GM23248 (cell line): ENCODE results near the gene MRTFA. TPM values are rescaled to one million over a fixed set of nuclear protein-coding genes. Genes with fewer than 3 reads are reported as not detected.

Source experiments
- DNase-seq: peaks from one replicate; pipeline ENCODE4 v3.0.0-alpha.2; 2015
- H2AFZ ChIP-seq: fragments of 200-600 bp; sonication (generic); 2 replicates; pipeline ENCODE4 v1.6.1; 2016; ENCODE audit warnings: antibody characterized with exemption
- H3F3A ChIP-seq: fragments of 200-600 bp; sonication (generic); 2 replicates; pipeline ENCODE4 v1.6.1; 2016; ENCODE audit warnings: mild to moderate bottlenecking, antibody characterized with exemption, mixed run types; ENCODE audit not compliant: insufficient read depth
- H3K27ac ChIP-seq: fragments of 200-600 bp; sonication (generic); 2 replicates; pipeline ENCODE4 v1.5.1; 2016; ENCODE audit warnings: mild to moderate bottlenecking
- H3K27me3 ChIP-seq: fragments of 200-600 bp; sonication (generic); replicated peaks from 2 replicates; pipeline ENCODE4 v1.6.1; 2016; ENCODE audit warnings: mild to moderate bottlenecking; ENCODE audit not compliant: insufficient read depth
- H3K36me3 ChIP-seq: fragments of 200-600 bp; sonication (generic); 2 replicates; pipeline ENCODE4 v1.6.1; 2016; ENCODE audit warnings: low read depth, mild to moderate bottlenecking
- H3K4me1 ChIP-seq: fragments of 200-600 bp; sonication (generic); 2 replicates; pipeline ENCODE4 v1.6.1; 2016; ENCODE audit warnings: mild to moderate bottlenecking; ENCODE audit not compliant: insufficient read depth
- H3K4me2 ChIP-seq: fragments of 200-600 bp; sonication (generic); one replicate; pipeline ENCODE4 v1.6.1; 2016; ENCODE audit warnings: mild to moderate bottlenecking; ENCODE audit not compliant: unreplicated experiment
- H3K4me3 ChIP-seq: fragments of 200-600 bp; sonication (generic); 2 replicates; pipeline ENCODE4 v1.5.1; 2016; ENCODE audit warnings: mild to moderate bottlenecking
- H3K79me2 ChIP-seq: fragments of 200-600 bp; sonication (generic); 2 replicates; pipeline ENCODE4 v1.6.1; 2016; ENCODE audit warnings: mild to moderate bottlenecking; ENCODE audit not compliant: insufficient read depth
- H3K9ac ChIP-seq: fragments of 200-600 bp; sonication (generic); 2 replicates; pipeline ENCODE4 v1.6.1; 2016; ENCODE audit warnings: mild to moderate bottlenecking
- H3K9me2 ChIP-seq: fragments of 200-600 bp; sonication (generic); 2 replicates; pipeline ENCODE4 v1.6.1; 2016; ENCODE audit warnings: mixed run types, mild to moderate bottlenecking, moderate library complexity; ENCODE audit not compliant: insufficient read depth
- H3K9me3 ChIP-seq: fragments of 200-600 bp; sonication (generic); one replicate; pipeline ENCODE4 v1.6.1; 2017; ENCODE audit warnings: low read depth
- H4K20me1 ChIP-seq: fragments of 200-600 bp; sonication (generic); 2 replicates; pipeline ENCODE4 v1.6.0; 2016; ENCODE audit not compliant: insufficient read depth
- EZH2 ChIP-seq: fragments of 200-600 bp; sonication (generic); IDR thresholded peaks from 2 replicates; pipeline ENCODE4 v1.6.1; 2018; ENCODE audit warnings: antibody characterized with exemption, mild to moderate bottlenecking; ENCODE audit not compliant: insufficient read depth, poor library complexity, severe bottlenecking
- EZH2phosphoT487 ChIP-seq: fragments of 200-600 bp; sonication (generic); IDR thresholded peaks from 2 replicates; pipeline ENCODE4 v1.6.1; 2018; ENCODE audit warnings: antibody characterized with exemption, moderate library complexity, mild to moderate bottlenecking, low read depth; ENCODE audit not compliant: insufficient read depth
- WGBS, 2 experiments: methylation state at CpG; one replicate each; pipeline ENCODE4 v1.1.6; 2015 to 2017; ENCODE audit warnings: low lambda C conversion rate in 2 of 2, low coverage in 1 of 2; ENCODE audit errors: missing lambda C conversion rate in 2 of 2; 5-methylcytosine and 5-hydroxymethylcytosine counted together
- in situ Hi-C: fragments of 300-500 bp; cut with MboI; formaldehyde crosslinking; loops from 2 replicates; pipeline ENCODE4 v1.15.0; 2020
- polyA plus RNA-seq: library from polyadenylated mRNA; unstranded; fragments of >200 nt; fragmentation: Nextera tagmentation; extraction: Ambion mirVana; gene quantifications from 2 replicates; pipeline ENCODE4 v1.2.1, GENCODE V29; 2016
- total RNA-seq: library from RNA; depleted of rRNA; stranded (reverse); fragments of >200 nt; shearing (Covaris generic); gene quantifications from 2 replicates; pipeline ENCODE4 v1.2.3, GENCODE V29; 2014

MRTFA gene
- total and polyA plus RNA-seq, 2 experiments from 2014 or later: 24.2 to 49.2 TPM

DNA sequence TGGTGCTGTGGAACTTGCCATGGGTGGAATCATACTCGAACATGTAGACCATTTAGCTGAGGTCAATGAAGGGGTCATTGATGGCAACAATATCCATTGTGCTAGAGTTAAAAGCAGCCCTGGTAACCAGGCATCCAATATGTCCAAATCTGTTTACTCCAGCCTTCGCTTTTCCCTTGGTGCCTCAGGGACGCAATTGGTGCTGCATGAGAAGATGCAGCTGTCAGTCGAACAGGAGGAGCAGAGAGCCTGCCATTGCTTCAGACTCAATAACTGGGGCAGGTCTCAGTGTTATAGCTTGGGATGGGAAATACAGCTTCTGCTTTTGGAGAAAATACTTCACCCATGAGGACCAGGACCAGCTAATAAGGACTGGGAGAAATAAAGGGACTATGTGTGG is 37.8 kb upstream of the MRTFA start:
- Histone ChIP-seq H3K4me2 (no peak overlapping the region), H2AFZ (no peak overlapping the region), H3K79me2 (no peaks in the 10 kb centered on the region), H3F3A (no peaks in the 10 kb centered on the region), H3K9ac (no peak overlapping the region), H3K9me3 (no peaks in the 10 kb centered on the region), H4K20me1 (no peaks in the 10 kb centered on the region), H3K9me2 (no peaks in the 10 kb centered on the region), H3K36me3 (no peaks in the 10 kb centered on the region), H3K27me3 (no peaks in the 10 kb centered on the region), H3K4me3 (no peak overlapping the region), H3K27ac (no peak overlapping the region), H3K4me1 (peaks cover 6% of the 10 kb centered on the region; the same call in 1 of the 2 replicates)
- 77 to 81% methylated on average over 4 of the region's 4 CpGs for WGBS, 2 experiments
- no peak for DNase-seq
- TF ChIP-seq EZH2: no peak
- no peak for TF ChIP-seq EZH2phosphoT487
- in situ Hi-C loops: no loop called here

DNA sequence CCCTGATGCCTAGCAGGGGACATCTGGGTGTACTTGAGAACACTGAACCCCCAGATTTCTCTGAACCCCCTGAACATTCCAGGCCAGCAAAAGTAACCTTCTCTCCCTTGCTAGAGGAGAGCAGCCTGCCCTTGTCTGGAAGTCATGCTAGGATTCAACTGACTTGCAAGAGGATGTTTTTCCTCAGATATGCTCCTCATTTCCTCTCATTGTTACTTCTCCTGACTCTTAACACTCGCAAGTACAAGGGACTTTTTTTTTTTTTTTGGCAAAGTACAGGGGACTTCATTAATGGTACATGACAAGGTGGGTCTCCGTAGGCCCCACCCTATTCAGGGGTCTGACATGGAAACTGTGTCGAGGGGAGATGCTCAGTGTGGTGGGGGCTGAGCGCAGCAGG is 36.5 kb upstream of the MRTFA start:
- H3K4me2 ChIP-seq: no peak overlapping the region
- H3K4me1 ChIP-seq: 0 out of 2 replicates have a peak, but pooled peaks cover 7% of the 10 kb centered on the region
- no peaks in the 10 kb centered on the region for H3K9me2 ChIP-seq
- no peaks in the 10 kb centered on the region for H3K36me3 ChIP-seq
- no peak overlapping the region for H3K9ac ChIP-seq
- no peak overlapping the region for H2AFZ ChIP-seq
- no peaks in the 10 kb centered on the region for H3K9me3 ChIP-seq
- TF ChIP-seq EZH2phosphoT487: no peak
- H3F3A ChIP-seq: no peaks in the 10 kb centered on the region
- no peak for DNase-seq
- H3K79me2 ChIP-seq: no peaks in the 10 kb centered on the region
- 63 to 79% methylated on average over 4 of the region's 4 CpGs for WGBS, 2 experiments
- H3K27me3 ChIP-seq: no peaks in the 10 kb centered on the region
- no peaks in the 10 kb centered on the region for H4K20me1 ChIP-seq
- H3K4me3 ChIP-seq: no peak overlapping the region
- H3K27ac ChIP-seq: no peak overlapping the region
- in situ Hi-C loops: no loop called here

DNA sequence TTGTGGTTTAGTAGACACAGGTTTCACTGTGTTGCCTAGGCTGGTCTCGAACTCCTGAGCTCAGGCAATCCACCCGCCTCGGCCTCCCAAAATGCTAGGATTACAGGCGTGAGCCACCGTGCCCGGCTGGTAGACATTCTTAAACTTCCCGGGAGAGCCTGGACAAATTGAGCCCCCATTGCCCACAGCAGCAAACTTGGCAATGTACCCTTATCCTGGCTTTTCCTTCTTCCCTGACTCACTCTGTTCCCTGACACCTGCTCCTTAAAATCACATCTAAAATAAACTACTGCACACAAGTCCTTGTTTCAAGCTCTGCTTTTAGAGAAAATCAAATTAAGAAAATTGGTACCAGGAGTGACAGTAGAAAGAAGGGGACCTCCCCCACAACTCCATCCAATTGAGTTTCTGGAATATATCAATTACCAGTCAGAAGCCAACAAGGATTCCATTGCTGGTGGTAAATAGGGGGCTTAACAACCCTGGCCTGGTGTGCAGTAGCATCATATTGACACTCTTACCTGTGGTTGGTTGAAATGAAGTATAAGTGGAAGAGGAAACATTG is 35.4 kb upstream of the MRTFA start:
- no peaks in the 10 kb centered on the region for H3K9me2 ChIP-seq
- no peak overlapping the region for H3K4me3 ChIP-seq

DNA sequence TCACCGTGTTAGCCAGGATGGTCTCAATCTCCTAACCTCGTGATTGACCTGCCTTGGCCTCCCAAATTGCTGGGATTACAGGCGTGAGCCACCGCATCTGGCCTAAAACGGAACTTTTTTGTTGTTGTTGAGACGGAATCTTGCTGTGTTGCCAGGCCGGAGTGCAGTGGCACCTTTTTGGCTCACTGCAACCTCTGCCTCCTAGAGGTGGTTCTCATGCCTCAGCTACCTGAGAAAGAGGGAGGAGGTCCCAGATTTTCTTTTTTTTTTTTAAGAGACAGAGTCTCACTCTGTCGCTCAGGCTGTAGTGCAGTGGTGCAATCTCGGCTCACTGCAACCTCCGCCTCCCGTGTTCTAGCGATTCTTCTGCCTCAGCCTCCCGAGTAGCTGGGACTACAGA is 34.9 kb upstream of the MRTFA start:
- Histone ChIP-seq H3K4me1 (peaks cover 19% of the 10 kb centered on the region), H3K36me3 (no peaks in the 10 kb centered on the region), H3K4me3 (no peak overlapping the region), H3K79me2 (no peaks in the 10 kb centered on the region), H3K9me2 (no peaks in the 10 kb centered on the region), H3K4me2 (no peak overlapping the region), H3K9me3 (no peaks in the 10 kb centered on the region), H2AFZ (no peak overlapping the region), H4K20me1 (no peaks in the 10 kb centered on the region), H3K9ac (no peak overlapping the region), H3K27me3 (no peaks in the 10 kb centered on the region), H3F3A (peaks cover 10% of the 10 kb centered on the region), H3K27ac (no peak overlapping the region)
- no peak for TF ChIP-seq EZH2phosphoT487
- no peak for TF ChIP-seq EZH2
- no peak for DNase-seq
- 92 to 95% methylated on average over 12 to 13 of the region's 13 CpGs for WGBS, 2 experiments
- in situ Hi-C loops: no loop called here

More for the DNA sequence above, 35.4 kb upstream of the MRTFA start:
- H3K9me3 ChIP-seq: no peaks in the 10 kb centered on the region
- no peaks in the 10 kb centered on the region for H3K79me2 ChIP-seq
- no peak for DNase-seq
- H3K4me1 ChIP-seq: peaks cover 13% of the 10 kb centered on the region
- H2AFZ ChIP-seq: no peak overlapping the region
- no peak overlapping the region for H3K4me2 ChIP-seq
- H3K36me3 ChIP-seq: no peaks in the 10 kb centered on the region
- TF ChIP-seq EZH2 (no peak), EZH2phosphoT487 (no peak)
- no peak overlapping the region for H3K27ac ChIP-seq
- no peak overlapping the region for H3K9ac ChIP-seq
- peaks cover 5% of the 10 kb centered on the region; the same call in 1 of the 2 replicates for H3F3A ChIP-seq
- no peaks in the 10 kb centered on the region for H3K27me3 ChIP-seq
- in situ Hi-C loops: no loop called here
- no peaks in the 10 kb centered on the region for H4K20me1 ChIP-seq
- WGBS, 2 experiments: 90 to 95% methylated on average over 7 of the region's 7 CpGs

DNA sequence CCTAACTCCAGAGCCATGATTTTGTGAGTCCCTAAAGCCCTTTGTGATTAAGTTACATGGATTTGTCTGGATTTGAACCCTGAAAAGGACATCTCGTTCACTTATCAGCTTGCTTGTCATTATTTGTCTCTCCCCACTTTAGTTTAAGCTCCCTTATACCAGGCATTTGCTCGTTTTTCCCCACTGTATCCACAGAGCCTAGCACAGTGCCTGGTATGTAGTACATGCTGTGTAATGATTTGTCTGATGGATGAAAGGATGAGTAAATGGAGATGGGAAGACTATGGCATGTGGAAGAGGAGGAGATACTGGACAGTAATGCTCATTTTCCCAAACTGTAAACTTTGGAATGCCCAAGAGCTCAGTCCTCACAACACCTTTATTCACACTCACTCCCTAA is 33.5 kb upstream of the MRTFA start:
- Histone ChIP-seq H3K36me3 (no peaks in the 10 kb centered on the region), H3K4me2 (no peak overlapping the region), H2AFZ (no peak overlapping the region; the same call in 1 of the 2 replicates), H3K4me3 (no peak overlapping the region), H3K9me3 (no peaks in the 10 kb centered on the region), H3K79me2 (no peaks in the 10 kb centered on the region), H4K20me1 (no peaks in the 10 kb centered on the region), H3K27ac (no peak overlapping the region), H3K9ac (no peak overlapping the region), H3F3A (peaks cover 23% of the 10 kb centered on the region), H3K9me2 (no peaks in the 10 kb centered on the region), H3K27me3 (no peaks in the 10 kb centered on the region), H3K4me1 (peaks cover 32% of the 10 kb centered on the region)
- WGBS, 2 experiments: 71 to 84% methylated on average over 2 of the region's 2 CpGs
- in situ Hi-C loops: no loop called here
- TF ChIP-seq EZH2phosphoT487: no peak
- TF ChIP-seq EZH2: no peak
- DNase-seq: no peak
